ENCODE measurements around the gene BRMS1L. TPM values are rescaled to one million over a fixed set of nuclear protein-coding genes. Genes with fewer than 3 reads are reported as not detected.

BRMS1L gene
- total RNA-seq, 1 donor from 2014 or later, result 14.3 TPM

DNA sequence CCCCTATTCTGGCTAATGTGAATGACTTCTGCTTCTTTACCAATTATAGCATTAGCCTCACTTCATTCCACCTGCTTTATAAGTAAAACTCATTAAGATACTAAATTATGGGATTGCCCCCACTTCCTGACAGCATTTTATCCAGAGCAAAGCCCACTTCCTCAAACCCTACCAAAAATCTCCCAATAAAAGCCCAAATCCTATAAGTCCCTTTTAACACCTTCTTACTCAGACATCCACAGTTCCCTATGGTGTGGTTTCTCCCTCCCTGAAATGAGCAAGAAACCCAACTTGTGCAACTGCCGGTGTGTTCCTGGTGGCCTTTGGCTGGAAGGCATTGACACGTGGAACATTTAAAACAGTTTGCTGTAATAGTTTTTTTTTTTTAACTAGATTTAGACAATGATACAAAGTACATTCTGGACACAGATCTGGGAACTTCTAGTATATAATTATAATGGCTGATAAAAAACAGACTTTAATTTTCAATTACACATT lies 53.1 kb downstream of the BRMS1L start:
- no peak overlapping the region for H3K27ac Mint-ChIP-seq
- TF ChIP-seq, protein P1, sequence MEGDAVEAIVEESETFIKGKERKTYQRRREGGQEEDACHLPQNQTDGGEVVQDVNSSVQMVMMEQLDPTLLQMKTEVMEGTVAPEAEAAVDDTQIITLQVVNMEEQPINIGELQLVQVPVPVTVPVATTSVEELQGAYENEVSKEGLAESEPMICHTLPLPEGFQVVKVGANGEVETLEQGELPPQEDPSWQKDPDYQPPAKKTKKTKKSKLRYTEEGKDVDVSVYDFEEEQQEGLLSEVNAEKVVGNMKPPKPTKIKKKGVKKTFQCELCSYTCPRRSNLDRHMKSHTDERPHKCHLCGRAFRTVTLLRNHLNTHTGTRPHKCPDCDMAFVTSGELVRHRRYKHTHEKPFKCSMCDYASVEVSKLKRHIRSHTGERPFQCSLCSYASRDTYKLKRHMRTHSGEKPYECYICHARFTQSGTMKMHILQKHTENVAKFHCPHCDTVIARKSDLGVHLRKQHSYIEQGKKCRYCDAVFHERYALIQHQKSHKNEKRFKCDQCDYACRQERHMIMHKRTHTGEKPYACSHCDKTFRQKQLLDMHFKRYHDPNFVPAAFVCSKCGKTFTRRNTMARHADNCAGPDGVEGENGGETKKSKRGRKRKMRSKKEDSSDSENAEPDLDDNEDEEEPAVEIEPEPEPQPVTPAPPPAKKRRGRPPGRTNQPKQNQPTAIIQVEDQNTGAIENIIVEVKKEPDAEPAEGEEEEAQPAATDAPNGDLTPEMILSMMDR (IDR thresholded peaks at IDR 0.05), result no peak
- no peak for TF ChIP-seq EZH2phosphoT487 (IDR thresholded peaks at IDR 0.05)
- TF ChIP-seq EZH2 (IDR thresholded peaks at IDR 0.05), result no peak
- Histone ChIP-seq H2AFZ (replicated peaks) (no peak overlapping the region), H3K79me2 (ENCODE audit: low read depth) (no peaks in the 10 kb centered on the region), H3K4me3 (no peak overlapping the region), H4K20me1 (ENCODE audit: low read depth) (no peaks in the 10 kb centered on the region), H3K27me3 (no peaks in the 10 kb centered on the region), H3K9ac (no peak overlapping the region), H3K27ac (no peak overlapping the region), H3F3A (ENCODE audit: low read depth) (peaks cover 3% of the 10 kb centered on the region), H3K4me2 (no peak overlapping the region), H3K4me1 (no peaks in the 10 kb centered on the region), H3K36me3 (no peaks in the 10 kb centered on the region), H3K9me3 (ENCODE audit: low read depth) (no peaks in the 10 kb centered on the region)
- H3K4me1 Mint-ChIP-seq, result no peaks in the 10 kb centered on the region
- no peak for DNase-seq (ENCODE audit: low spot score)
- H3K9me3 Mint-ChIP-seq, result no peaks in the 10 kb centered on the region
- no peaks in the 10 kb centered on the region for H3K36me3 Mint-ChIP-seq
- no peaks in the 10 kb centered on the region for H3K27me3 Mint-ChIP-seq (ENCODE audit: insufficient read depth, low read depth)
- no peak overlapping the region for H3K4me3 Mint-ChIP-seq

- no peaks in the 10 kb centered on the region for H3K36me3 ChIP-seq
- peaks cover 3% of the 10 kb centered on the region for H3F3A ChIP-seq (ENCODE audit: low read depth)
- no peaks in the 10 kb centered on the region for H3K4me1 ChIP-seq
- H3K27ac ChIP-seq, result no peak overlapping the region
- H3K9ac ChIP-seq, result no peak overlapping the region
- H3K4me3 ChIP-seq, result no peak overlapping the region
- Mint-ChIP-seq H3K27me3 (ENCODE audit: insufficient read depth, low read depth) (no peaks in the 10 kb centered on the region), H3K36me3 (no peaks in the 10 kb centered on the region), H3K27ac (no peak overlapping the region), H3K9me3 (no peaks in the 10 kb centered on the region), H3K4me1 (no peaks in the 10 kb centered on the region), H3K4me3 (no peak overlapping the region)
- DNase-seq (ENCODE audit: low spot score), result peak; percentile 18
- no peak overlapping the region for H3K4me2 ChIP-seq
- H4K20me1 ChIP-seq (ENCODE audit: low read depth), result no peaks in the 10 kb centered on the region
- no peak overlapping the region for H2AFZ ChIP-seq (replicated peaks)
- H3K9me3 ChIP-seq (ENCODE audit: low read depth), result no peaks in the 10 kb centered on the region
- TF ChIP-seq, protein P1 (IDR thresholded peaks at IDR 0.05), result peak; percentile 71
- TF ChIP-seq EZH2phosphoT487 (IDR thresholded peaks at IDR 0.05) (no peak), EZH2 (IDR thresholded peaks at IDR 0.05) (no peak)
- H3K79me2 ChIP-seq (ENCODE audit: low read depth), result no peaks in the 10 kb centered on the region
- H3K27me3 ChIP-seq, result no peaks in the 10 kb centered on the region
Observed at GRCh38 chr14:35879654-35880249, 53.6 kb downstream of the BRMS1L start.

- H3K27ac ChIP-seq, result no peak overlapping the region
- no peaks in the 10 kb centered on the region for H3K79me2 ChIP-seq (ENCODE audit: low read depth)
- H3K9me3 ChIP-seq (ENCODE audit: low read depth), result no peaks in the 10 kb centered on the region
- H3K36me3 ChIP-seq, result no peaks in the 10 kb centered on the region
- H3K9ac ChIP-seq, result no peak overlapping the region
- H3K4me1 Mint-ChIP-seq, result no peaks in the 10 kb centered on the region
- H4K20me1 ChIP-seq (ENCODE audit: low read depth), result no peaks in the 10 kb centered on the region
- H3K4me2 ChIP-seq, result no peak overlapping the region
- no peaks in the 10 kb centered on the region for H3K4me1 ChIP-seq
- H3K9me3 Mint-ChIP-seq, result no peaks in the 10 kb centered on the region
- no peak for TF ChIP-seq EZH2 (IDR thresholded peaks at IDR 0.05)
- no peak for TF ChIP-seq EZH2phosphoT487 (IDR thresholded peaks at IDR 0.05)
- TF ChIP-seq, protein P1 (IDR thresholded peaks at IDR 0.05), result no peak
- H3K27me3 ChIP-seq, result no peaks in the 10 kb centered on the region
- no peak overlapping the region for H3K4me3 ChIP-seq
- H3K4me3 Mint-ChIP-seq, result no peak overlapping the region
- H2AFZ ChIP-seq (replicated peaks), result no peak overlapping the region
- no peak for DNase-seq (ENCODE audit: low spot score)
- no peaks in the 10 kb centered on the region for H3F3A ChIP-seq (ENCODE audit: low read depth)
- H3K27me3 Mint-ChIP-seq (ENCODE audit: insufficient read depth, low read depth), result no peaks in the 10 kb centered on the region
- H3K27ac Mint-ChIP-seq, result no peak overlapping the region
- H3K36me3 Mint-ChIP-seq, result no peaks in the 10 kb centered on the region
Observed at GRCh38 chr14:35881280-35881679, 55.1 kb downstream of the BRMS1L start.

Measured in neural progenitor cell (in vitro differentiated cells).